GM19035 (cell line): Measurements from ENCODE around the gene CXXC4.

Experiments used
- ATAC-seq: cut with Tn5 transposase; IDR thresholded peaks from one replicate; pipeline ENCODE4 v1.9.1; 2021; ENCODE audit not compliant: unreplicated experiment

Gene CXXC4

DNA sequence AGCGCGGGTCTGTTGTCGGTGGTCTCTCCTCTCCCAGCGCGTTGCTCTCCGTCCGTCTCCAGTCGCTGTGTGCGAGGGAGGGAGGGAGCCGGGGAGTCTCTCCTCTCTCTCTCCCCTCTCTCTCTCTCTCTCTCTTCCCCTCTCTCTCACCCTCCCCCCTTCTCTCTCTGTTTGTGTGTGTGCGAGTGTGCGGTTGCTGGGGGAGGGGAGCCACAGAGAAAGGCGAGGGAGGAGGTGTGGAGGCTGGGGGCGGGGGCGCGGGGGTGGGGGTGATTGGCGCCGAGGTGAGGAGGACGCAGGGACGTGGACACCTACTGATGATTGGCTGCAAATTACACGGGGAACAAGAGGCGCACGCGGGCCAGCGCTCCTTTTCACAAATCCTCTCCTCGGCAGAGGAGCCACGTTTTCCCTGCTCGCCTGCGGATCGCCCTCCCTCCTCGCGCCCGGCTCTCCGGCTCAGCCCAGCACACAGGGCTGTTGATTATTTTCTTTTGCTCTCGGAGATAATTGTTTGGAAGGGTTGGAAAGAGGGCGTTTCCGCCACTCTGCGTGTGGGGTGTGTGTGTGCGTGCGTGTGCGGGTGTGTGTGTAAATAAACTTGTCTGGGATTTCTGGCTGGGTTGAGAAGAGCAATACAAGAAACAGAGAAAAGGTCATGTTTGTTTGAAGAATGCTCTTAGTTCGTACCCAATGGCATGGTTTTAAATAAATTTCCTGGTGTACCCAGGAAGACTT is at the start of gene CXXC4:
TSS of gene CXXC4 (minus strand) at position 73 of the 738 bp plus-strand sequence. CDS start 3,092 bp downstream, outside the sequence.
- peak; percentile 23 for ATAC-seq

DNA sequence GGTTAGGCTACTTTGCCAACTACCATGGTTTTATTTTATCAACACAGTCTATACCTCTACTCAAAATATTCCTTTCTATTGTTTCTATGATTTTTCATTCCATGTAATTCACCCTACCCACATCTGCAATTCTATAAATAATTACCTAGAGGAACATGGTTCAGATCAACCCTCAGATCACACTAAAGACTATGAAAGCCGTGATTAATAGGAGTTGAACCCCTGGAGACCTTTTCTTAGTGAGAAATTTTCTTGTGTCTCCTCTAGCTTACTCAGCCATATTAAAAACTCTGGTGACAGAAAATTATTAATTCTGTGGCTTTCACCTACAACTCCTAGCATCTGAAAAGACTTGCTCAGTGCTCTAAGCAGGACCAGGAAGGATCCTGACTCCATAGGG is 38.5 kb upstream of the CXXC4 start:
- no peak for ATAC-seq

DNA sequence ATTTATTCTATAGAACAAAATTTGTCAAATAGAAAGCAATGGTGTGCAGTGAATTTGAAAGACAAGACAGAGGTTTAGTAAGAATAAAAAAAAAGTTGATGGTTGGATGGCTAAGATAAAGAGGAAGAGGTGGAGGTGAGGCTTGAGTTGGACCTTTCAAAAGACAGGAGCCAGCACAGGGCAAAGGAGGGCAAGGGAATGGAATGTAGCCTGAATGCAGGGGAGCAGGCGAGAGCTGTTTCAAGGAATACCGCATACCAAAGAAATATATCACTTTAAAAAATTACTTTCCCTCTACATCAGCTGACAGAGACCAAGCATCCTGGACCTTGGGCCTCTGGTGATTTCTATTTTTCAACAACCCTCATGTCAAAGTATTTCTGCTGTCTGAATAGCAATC is 38.0 kb upstream of the CXXC4 start:
- ATAC-seq: no peak

DNA sequence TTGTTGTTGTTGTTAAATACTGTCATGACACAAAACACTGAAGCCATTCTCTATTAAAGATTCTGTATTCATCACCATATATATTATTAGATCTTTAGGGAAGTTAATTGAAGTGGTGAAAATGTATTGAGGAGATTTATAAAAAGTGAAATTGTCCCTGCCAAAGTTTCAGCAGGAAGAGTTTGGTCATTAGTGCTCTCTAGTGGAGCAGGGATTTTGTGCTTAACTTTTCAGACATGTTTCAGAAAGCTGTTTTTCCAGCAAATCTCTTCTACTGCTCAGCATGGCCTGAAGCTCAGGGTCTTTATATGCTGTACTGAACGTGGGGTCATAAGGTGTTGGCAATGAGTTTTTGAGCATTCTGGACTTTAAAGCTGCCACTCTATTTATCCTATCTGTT is 36.7 kb upstream of the CXXC4 start:
- ATAC-seq: no peak

DNA sequence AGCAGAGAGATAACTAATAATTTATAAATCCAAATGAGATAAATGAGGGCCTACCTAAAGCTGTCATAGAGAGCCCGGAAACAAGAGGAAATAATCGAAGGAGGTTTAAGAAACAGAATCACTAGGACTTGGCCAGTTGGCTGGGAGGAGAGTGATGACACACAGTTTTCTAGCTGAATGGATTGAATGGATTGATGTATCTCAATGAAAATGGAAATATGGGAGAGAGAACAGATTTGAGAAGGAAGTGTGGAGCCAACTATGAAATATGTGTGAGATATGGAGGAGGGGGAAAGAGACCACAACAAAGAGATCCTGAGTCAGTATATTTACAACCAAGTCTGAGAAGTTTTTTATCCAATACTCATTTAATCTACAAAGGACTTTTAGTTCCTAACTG is 35.7 kb upstream of the CXXC4 start:
- ATAC-seq: no peak

DNA sequence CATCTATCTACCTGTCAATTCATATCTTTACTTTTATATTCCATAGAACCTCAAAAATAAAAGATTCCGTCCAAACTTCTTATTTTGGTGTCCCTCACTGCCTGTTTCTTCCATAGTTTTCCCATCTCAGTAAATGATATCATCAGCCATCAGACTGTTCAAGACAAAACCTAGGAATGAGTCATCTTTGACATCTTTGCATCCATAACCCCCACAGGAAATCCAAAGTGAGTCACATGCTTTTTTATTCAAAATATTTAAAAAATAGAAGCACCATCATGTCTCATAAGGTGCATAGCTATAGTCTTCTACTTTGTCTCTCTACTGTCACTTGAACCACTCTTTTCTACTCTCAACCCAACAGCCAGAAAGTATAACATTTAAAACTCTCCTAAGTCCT is 29.9 kb upstream of the CXXC4 start:
- ATAC-seq: no peak

DNA sequence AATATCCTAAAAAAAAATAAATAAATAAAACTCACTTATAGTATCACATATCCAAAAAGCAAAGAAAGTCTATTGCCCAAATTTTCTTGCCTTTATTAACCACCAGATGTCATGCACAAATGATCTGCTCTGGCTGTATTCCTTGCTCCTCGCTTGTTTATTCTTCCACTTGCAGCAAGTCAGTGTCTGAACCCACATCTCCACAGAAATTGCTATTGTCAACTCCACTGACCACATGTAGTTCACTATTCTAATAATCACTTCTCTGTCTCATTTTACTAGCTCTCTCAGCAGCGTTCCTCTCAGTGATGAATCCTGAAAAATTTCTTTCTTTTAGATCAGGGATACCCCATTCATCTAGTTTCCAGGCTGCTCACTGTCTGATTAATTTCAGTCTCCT is 29.3 kb upstream of the CXXC4 start:
- no peak for ATAC-seq

DNA sequence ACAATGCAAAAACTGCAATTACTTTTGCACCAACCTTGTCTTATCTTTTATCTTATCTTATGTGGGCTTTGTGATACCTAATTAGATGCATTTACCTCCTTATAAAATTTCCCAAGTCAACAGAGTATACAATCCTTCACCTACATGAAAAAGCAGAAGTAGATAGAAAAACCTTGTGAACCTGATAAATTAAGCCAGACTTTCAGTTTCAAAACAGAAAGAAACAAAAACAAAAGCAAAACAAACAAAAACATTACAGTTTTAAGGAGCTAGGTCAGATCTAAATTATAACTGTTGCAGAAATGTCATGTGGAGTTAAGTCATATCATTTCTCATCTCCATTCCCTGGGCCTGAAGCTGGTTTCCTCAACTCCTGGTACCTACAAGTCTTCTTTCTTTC is 24.9 kb upstream of the CXXC4 start:
- peak; percentile 96 for ATAC-seq

DNA sequence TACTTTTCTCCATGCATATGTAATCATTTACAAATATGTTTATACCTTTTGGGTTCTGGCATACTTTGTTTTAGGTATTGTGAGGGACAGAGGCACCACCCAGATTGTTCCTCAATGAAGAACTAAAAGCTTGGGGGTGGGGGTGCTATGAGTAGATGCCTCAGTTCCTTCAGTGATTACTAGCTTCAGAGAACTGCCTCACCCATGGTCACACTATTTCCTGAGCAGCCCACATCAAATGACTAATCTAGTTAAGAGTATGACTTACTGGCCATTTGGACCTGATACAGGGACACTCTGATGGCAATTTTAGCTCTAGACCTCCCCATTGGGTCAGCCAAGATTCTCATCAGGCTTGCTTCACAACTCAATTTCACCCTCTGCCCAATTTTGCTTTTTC is 22.2 kb upstream of the CXXC4 start:
- ATAC-seq: no peak

DNA sequence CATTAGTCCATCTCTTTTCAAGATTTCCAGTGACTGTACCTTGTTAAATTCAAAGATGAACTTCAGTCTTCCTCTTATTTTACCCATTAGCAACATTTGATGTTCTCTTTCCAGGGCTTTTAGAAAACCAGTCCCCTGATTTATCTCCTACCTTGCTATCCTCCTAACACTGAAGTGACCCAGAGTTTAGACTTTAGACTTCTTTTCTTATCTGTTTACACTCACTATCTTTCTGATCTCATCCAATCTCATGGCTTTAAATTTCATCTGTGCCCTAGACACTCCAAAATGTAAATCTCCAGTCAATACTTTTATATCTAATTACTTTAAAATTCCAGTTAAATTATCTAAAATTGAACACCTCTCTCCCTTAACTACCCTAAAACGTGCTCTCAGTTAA is 13.5 kb upstream of the CXXC4 start:
- no peak for ATAC-seq

DNA sequence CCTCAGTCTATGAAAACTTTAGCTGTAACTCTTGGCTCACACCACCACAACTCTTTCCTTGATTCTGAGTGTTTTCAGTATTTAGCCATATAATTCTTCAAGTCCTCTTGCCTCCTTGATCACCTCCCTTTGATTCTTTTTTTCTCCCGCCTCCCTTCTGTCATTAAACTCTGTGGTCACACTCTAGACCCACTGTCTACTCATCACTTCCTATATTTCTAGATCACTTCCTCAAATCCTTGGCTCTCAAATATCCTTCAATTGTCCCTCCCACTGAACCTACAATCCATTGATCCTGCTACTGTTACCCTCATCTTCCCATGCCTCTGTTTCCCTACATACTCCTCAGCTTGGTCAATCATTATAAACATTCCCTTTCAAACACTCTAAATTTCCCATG is 12.4 kb upstream of the CXXC4 start:
- ATAC-seq: no peak

DNA sequence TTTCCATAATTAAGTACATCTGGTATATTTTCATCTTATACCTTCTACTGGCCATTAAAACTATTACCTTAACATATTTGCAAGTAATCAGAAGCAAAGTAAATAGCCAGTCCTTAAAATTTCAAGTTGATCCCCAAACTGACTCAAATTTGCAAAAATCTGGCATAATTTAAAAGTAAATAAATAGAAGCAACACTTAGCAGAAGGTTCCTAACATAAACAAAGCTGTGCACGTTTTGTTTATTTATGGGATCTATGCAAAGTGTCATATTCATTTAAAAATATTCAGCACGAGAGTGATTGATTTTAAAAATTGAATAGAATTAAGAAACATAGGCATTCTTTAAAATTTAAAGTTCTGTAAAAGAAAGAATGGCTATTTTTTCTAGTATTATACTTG is 9.8 kb upstream of the CXXC4 start:
- ATAC-seq: no peak

DNA sequence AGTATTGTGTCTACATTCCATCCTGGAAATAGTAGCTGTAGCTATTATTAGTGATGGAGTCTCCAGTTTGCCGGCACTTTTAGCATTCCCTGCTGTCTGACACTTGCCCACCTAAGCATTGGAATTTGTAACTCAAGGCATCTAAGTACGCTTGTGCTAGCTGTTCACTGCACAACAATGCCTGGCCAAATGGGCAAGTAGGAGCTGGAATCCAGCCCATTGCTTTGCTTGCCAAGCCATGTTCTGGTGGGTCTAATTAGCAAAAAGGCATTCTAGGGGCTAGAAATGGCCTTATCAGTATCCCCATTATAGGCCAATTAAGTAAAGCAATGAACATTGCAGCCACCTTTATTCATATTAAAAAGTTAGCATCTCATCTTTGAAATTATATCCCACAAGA is 7.8 kb upstream of the CXXC4 start:
- ATAC-seq: no peak

DNA sequence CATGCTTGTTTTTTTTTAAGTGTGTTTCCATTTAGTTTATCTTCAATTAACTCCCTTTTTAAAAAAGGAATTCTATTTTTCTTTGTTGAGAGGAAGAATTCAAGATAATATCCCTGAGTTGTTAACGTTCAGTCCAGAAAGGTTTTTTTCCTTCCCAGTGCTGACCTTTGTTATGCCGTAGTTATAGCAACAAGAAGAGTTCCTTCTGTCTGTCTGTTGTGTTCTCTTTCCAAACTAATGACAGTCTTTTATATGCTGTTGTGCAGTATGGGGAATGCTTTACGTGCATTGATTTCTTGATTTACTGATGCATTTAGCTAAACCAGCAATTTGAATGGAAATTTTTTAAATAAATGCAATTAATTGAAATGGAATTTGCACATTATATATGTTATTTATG is 6.6 kb upstream of the CXXC4 start:
- no peak for ATAC-seq

DNA sequence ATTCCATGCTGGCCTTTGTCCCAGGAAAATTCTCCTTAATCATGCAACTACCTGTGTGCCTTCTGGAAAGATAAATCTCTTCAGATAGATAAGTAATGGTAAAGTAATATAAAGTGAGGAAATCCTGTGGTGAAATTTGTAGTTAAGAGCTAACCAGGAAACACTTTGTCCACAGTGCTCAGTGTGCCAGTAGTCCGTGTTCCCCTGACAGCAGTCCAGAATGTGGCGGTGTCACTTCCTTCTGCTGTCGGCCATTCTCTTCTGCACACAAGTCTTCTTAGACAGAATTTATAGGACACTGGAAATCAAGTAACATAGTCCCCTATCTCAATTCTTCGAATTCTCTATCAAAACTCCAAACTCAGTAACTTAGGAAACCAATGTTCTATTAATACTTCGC is 5.7 kb upstream of the CXXC4 start:
- no peak for ATAC-seq

DNA sequence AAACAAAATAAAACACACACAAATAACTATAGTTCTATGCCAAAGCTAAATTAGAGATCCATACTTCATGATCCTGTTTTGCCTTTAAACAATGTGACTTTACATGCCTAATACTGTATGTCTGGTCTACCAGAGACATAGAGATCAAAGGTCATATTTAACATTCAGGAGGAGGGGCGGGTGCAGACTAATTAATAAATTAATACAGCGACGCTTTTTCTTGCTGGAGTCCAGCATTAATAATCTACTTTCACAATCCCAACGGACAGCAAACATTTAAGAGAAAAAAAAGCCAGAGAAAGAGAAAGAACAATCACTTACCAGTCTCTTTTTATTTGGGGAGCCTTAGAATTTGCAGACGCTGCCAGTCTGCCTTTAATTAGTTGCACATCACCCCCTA is 509 bp downstream of the CXXC4 start:
- no peak for ATAC-seq

DNA sequence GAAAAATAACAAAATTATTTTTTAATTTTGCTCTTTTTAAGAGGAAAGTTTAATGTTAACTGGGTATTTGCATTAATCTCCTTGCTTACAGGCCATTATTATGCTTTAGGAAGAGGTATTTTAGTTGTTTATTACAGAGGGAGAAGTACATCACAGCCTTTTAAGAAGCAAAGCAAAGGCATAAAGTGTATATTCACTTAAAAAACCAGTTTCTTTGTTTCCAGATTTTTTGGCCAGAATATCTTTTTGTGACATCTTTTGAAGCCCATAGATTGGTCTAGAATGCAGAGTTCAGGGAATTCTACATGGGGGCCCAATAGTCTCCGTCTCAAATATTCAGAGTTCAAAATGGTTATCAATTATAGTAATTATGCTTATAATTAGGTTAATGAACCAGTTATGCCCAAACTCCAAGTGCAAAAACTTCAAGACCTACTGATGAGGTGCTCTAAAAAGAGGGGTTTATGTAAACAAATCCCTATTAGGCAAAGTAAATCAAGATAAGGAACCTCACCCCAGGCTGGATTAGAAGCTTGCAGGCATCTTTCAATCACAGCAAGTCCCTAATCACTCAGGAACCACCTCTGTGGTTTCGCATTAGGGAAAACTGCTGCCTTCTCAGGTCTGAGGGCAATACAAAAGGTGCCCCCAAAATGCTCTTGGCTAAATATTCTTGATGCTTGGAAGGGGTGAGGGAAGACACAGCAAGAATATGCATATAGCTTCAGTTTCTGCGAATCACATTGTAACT is 1.4 kb downstream of the CXXC4 start:
- no peak for ATAC-seq

DNA sequence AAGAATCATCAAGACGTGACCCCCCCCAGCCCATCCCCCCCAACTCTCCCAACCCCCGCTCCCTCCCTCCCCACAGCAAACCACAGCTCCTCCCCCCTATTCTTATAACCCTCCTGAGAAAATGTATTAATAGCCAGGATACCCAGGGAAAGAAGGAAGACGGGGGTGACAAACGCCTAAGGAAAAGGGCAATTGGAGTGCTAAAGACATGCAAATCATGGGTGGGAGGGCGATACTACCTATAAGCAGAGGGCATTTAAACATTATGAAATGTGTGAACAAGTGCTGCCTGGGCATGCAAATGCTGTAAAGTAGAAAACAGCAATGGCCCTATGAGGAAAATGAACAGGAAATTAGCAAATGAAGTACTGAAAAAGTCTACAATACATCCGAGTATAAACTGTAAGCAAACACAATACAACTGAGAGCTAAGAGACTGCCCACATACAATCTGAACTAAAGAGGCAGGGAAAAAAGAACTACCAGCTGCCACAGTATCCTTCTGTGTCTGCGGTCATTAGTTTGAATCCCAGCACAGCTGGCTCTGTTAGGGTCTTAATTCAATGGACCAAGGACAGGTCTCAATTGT is 2.4 kb downstream of the CXXC4 start:
- ATAC-seq: peak; percentile 35

DNA sequence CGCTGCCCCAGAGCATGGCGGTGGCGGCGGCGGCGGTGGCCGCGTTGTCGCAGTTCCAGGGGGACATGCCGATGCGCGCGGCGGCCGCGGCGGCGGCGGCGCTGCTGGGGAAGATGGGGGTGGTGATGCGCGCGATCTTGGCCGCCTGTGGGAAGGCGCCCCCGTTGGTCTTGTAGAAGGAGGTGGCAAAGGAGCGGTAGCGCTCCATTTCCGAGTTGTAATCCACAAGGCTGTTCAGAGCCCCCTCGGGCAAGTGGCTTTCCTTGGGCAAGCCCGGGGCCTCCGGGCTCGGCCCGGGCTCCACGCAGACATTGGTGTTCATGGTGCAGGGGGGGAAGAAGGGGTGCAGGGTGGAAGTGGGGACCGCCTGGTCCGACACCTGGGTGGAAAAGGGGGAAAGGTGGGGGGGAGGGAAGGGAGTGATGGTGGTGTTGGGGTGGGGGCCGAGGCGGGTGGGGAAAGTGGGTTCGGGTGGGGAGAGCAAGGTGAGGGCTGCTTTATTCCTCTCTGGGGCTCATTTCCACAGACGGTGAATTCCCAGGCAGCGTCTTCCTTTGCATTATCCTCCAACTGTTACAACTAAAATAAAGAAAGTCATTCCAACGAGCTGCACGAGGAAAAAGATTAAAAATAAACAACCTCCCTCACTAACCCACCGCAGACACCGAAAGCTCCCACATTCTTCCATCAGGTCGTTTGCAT is 3.1 kb downstream of the CXXC4 start:
- ATAC-seq: peak; percentile 38

DNA sequence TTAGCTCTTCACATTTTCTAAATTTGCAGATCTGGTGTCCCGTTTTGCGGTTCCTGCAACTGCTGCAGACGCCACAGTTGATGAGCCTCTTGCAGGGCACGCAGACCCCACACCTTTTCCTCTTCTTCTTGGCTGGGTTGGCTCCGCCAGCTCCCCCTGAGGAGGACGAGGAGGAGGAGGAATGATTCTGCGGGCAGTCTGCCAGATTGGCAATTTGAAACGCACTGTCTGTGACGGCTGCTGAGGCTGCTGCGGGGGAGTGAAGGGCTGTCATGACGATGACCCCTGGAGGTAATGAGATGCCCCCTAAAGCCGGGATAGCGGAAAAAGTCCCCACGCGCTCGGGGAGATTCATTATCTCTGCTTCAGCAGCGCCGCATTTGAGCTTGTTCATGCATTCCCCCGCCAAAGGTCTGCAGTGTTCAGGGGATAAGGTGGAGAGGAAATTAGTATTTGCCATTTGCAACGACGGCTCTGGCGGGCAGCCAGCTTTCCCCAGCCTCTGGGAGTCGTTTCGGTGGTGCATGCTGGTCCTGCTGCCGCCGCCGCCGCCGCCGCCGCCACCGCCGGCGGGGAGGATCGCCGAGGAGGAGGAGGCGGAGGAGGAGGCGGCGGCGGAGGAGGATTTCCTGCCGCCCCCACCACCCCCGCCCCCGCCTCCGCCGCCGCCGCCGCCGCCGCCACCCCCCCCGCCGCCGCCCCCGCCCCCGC is 3.8 kb downstream of the CXXC4 start:
- peak; percentile 35 for ATAC-seq
